ENCODE measurements around the gene GPR17. TPM values are rescaled to one million over a fixed set of nuclear protein-coding genes. Genes with fewer than 3 reads are reported as not detected.

The GPR17 gene
- total RNA-seq, 1 experiment from 2014 or later: 0.35 TPM

- H3K14ac ChIP-seq (ENCODE audit: insufficient read depth, low read length): no peak overlapping the region; the same call in 1 of the 2 replicates
- H3K27me3 Mint-ChIP-seq (ENCODE audit: low read depth): peaks cover 83% of the 10 kb centered on the region
These were observed 28.6 kb downstream of the GPR17 start for GRCh38 chr2:127674241-127675209.

More at GRCh38 chr2:127674241-127675209, 28.6 kb downstream of the GPR17 start:
- no peak for TF ChIP-seq CTCF (conservative IDR thresholded peaks at IDR 0.05)
- peaks cover 6 to 10% of the 10 kb centered on the region in 2 experiments; a peak in 3 of 4 replicates for H3K4me1 Mint-ChIP-seq
- H3K4me3 Mint-ChIP-seq: peak overlapping the region; percentile 61 to 77
- no peaks in the 10 kb centered on the region for H3K4me1 ChIP-seq (ENCODE audit: insufficient read depth, low read length)
- no peak overlapping the region for H3K4ac ChIP-seq (ENCODE audit: low read depth, low read length)
- H3K4me2 ChIP-seq (ENCODE audit: insufficient read depth, insufficient read length, low read length): peak overlapping the region; percentile 47
- no CpG with 5 or more reads among the region's 72 CpGs for whole genome bisulfite sequencing (ENCODE audit: extremely low coverage, insufficient read length, low lambda C conversion rate)
- H3K18ac ChIP-seq (ENCODE audit: insufficient read length, low read depth, low read length): no peak overlapping the region
- H3T11ph ChIP-seq (ENCODE audit: low read length): no peak overlapping the region
- no peak overlapping the region for H4K8ac ChIP-seq (replicated peaks; ENCODE audit: insufficient read length, low read depth, low read length)
- H2BK20ac ChIP-seq (ENCODE audit: low read depth, low read length, poor library complexity, severe bottlenecking): no peak overlapping the region
- H3K23ac ChIP-seq (ENCODE audit: insufficient read length, low read depth, low read length): no peak overlapping the region
- H3K27ac ChIP-seq (ENCODE audit: insufficient read length, low read depth, low read length): no peak overlapping the region
- no peaks in the 10 kb centered on the region for H4K20me1 ChIP-seq (ENCODE audit: control insufficient read depth, insufficient read depth, insufficient read length)
- H2AK5ac ChIP-seq (ENCODE audit: insufficient read length, low read length): no peak overlapping the region
- no peaks in the 10 kb centered on the region; a peak in 1 of 7 replicates for H3K36me3 Mint-ChIP-seq (ENCODE audit: insufficient read depth in 1 of 3, low read depth in 3 of 3)
- no peak overlapping the region for H3K27ac Mint-ChIP-seq
- peaks cover 6% of the 10 kb centered on the region for H3K23me2 ChIP-seq (ENCODE audit: insufficient read length, low read depth, low read length, poor library complexity, severe bottlenecking)
- H4K5ac ChIP-seq (ENCODE audit: insufficient read length, low read depth, low read length): no peak overlapping the region
- no peaks in the 10 kb centered on the region for H3K79me2 ChIP-seq (ENCODE audit: insufficient read depth, low read length)
- H3K27me3 ChIP-seq (ENCODE audit: insufficient read depth, low read length): peaks cover 13% of the 10 kb centered on the region
- no peak overlapping the region for H3K9ac ChIP-seq (ENCODE audit: extremely low read depth, insufficient read length, low read length)
- H2BK15ac ChIP-seq (ENCODE audit: low read depth, low read length): no peak overlapping the region
- no peak overlapping the region for H2BK5ac ChIP-seq (ENCODE audit: insufficient read length, low read length)
- H2BK120ac ChIP-seq (ENCODE audit: low read depth, low read length, poor library complexity, severe bottlenecking): no peak overlapping the region
- H3K79me1 ChIP-seq (ENCODE audit: insufficient read depth, low read depth, low read length, poor library complexity, severe bottlenecking): no peaks in the 10 kb centered on the region
- H3K56ac ChIP-seq (ENCODE audit: insufficient read length, low read depth, low read length): no peak overlapping the region
- peak; percentile 35 for DNase-seq
- H4K91ac ChIP-seq (ENCODE audit: insufficient read length, low read depth, low read length): no peak overlapping the region
- no peak overlapping the region for H2AFZ ChIP-seq (ENCODE audit: low read length)
- H2BK12ac ChIP-seq (ENCODE audit: insufficient read length, low read depth, low read length): no peak overlapping the region
- no peaks in the 10 kb centered on the region for H3K9me3 Mint-ChIP-seq
- no peaks in the 10 kb centered on the region for H3K9me3 ChIP-seq (ENCODE audit: control insufficient read depth, low read depth, low read length)

All from H9 (cell line).